Measurements from ENCODE around the gene LRRD1. TPM values are rescaled to one million over a fixed set of nuclear protein-coding genes. Genes with fewer than 3 reads are reported as not detected.

Gene LRRD1
- total RNA-seq (2013; cell fraction: nucleolus; rRNA removed), result 0.27 and 0.44 TPM in 2 replicates
- total RNA-seq (2014; rRNA removed) (0.06 and 0.11 TPM in 2 replicates), total RNA-seq (2014; rRNA removed; fragmentation: Illumina TruSeq; extraction: Trizol) (0.04 TPM in 1 of 2 replicates, not detected in the other), total RNA-seq (2021) (not detected in 2 replicates), polyA plus RNA-seq (2011; rRNA removed) (0.03 TPM in 1 of 2 replicates, not detected in the other), polyA plus RNA-seq (2014; fragmentation: Illumina TruSeq; extraction: Trizol) (0.16 TPM in 1 of 2 replicates, not detected in the other), polyA plus RNA-seq (2014; fragmentation: Nextera tagmentation; extraction: Ambion mirVana) (not detected), polyA plus RNA-seq (2014; rRNA removed) (not detected in 2 replicates), polyA plus RNA-seq (2016; fragmentation: Nextera tagmentation; extraction: Ambion mirVana) (not detected), polyA minus RNA-seq (2011; rRNA and poly(A)+ RNA removed) (not detected in 2 replicates), Bru-seq, nascent RNA (percentile 20 among the genes with signal in this experiment), BruChase-seq, experiment 1, labeled RNA remaining after a 6-hour chase (percentile 42 among the genes with signal in this experiment), BruChase-seq, experiment 2, labeled RNA remaining after a 2-hour chase (percentile 47 among the genes with signal in this experiment)
- not detected for polyA plus RNA-seq (2011; ENCODE audit: low read depth)
- not detected in 2 replicates for polyA plus RNA-seq (2011; cell fraction: cytosol; rRNA removed)
- polyA plus RNA-seq (2011; cell fraction: nucleus; rRNA removed), result not detected in 2 replicates
- polyA plus RNA-seq (2012), result not detected in 2 replicates
- polyA minus RNA-seq (2011; cell fraction: cytosol; rRNA and poly(A)+ RNA removed), result not detected in 2 replicates
- not detected in 2 replicates for polyA minus RNA-seq (2011; cell fraction: nucleus; rRNA and poly(A)+ RNA removed)
- long read RNA-seq, experiment 1, result 0 reads
- long read RNA-seq, experiment 2, result 0 reads

DNA sequence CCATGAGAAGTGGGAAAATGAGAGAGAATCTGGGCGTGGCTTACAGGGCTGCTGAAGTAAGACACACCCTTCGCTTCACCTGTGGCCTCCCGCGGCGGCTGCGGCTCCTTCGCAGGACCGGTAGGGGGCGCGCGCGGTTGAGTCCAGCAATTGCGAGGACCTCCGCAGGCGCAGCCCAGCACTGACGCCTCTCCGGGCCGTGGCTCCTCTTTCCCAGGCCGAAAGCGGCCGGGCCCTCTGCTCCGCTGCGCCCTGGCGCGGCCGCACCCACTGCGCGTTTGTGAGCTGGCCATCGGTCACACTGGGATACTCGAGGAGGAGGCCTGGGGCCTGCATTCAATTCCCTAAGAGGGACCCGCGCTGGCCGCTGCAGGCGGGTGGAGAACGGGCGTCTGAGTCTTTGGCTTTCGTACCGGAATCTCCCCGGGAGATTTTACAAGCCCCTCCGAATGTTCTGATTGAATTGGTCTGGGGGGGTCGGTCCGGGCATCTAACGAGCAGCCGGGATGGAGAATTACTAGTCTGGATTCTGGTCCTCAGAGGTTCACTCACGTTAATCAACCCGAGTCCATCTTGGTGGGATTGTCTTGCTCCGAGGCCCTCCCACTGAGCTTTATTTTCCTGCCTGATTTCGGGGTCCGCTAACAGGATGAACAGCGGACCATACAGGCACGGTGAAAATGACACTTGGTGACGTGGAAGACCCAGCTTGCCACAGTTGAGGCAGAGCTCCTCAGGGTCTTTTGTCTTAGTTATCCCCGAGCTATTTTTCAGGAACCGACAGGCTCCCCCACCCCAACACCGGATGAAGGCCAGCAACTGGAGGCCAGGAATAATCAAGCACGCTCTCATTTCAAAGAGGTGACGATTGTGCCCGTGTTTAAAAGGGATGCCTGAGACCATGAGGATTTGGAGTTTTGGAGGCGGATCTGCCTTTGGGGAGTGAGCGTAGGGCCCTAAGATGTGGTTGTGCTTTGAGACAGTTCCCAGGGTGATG, at the start of gene LRRD1:
Gene LRRD1, minus strand, starts transcription at position 215 of the 997 bp plus-strand sequence. CDS start 13,940 bp downstream, outside the sequence.
- Histone ChIP-seq H3K27ac (ENCODE audit: control insufficient read depth, insufficient read depth) (no peak within 1 kb of the TSS), H3K4me3 (peak within 1 kb of the TSS; percentile 63), H3K79me2 (ENCODE audit: control insufficient read depth, insufficient read depth, low read length) (no peaks in the 10 kb centered on the region), H3K4me1 (ENCODE audit: control insufficient read depth, insufficient read depth, low read length) (no peaks in the 10 kb centered on the region; the same call in 1 of the 2 replicates), H2AFZ (ENCODE audit: control insufficient read depth, low read depth, low read length) (peak within 1 kb of the TSS; percentile 88), H3K9me3 (replicated peaks; ENCODE audit: control insufficient read depth, insufficient read depth, low read length) (no peaks in the 10 kb centered on the region), H3K9ac (ENCODE audit: control insufficient read depth, insufficient read depth, low read length) (peak within 1 kb of the TSS; percentile 13; the same call in 1 of the 2 replicates), H3K36me3 (ENCODE audit: control insufficient read depth in 2 of 2, insufficient read depth in 2 of 2, low read length in 1 of 2) (no peaks in the 10 kb centered on the region), H3K4me2 (ENCODE audit: control insufficient read depth, insufficient read depth) (peak within 1 kb of the TSS; percentile 96), H4K20me1 (ENCODE audit: control insufficient read depth, insufficient read depth) (no peaks in the 10 kb centered on the region), H3K27me3 (replicated peaks in 1 of 2; ENCODE audit: control insufficient read depth in 2 of 2, insufficient read depth in 2 of 2, low read length in 1 of 2) (no peaks in the 10 kb centered on the region)
- FAIRE-seq (peak; percentile 89), ATAC-seq (peak; percentile 100), DNase-seq (ENCODE audit: low read depth, low spot score) (peak; percentile 33)
- ChIA-PET RAD21 (ENCODE audit: unreplicated experiment) (interaction anchor here (0.9 to 1.8 kb wide), 3 partner anchors 174 to 269 kb away, joined by 3 to 4 read pairs (median 3); no protein-coding TSS in a partner anchor), SMC1A (ENCODE audit: uncharacterized antibody, unreplicated experiment) (interaction anchor here (1.5 kb wide), 2 partner anchors 268 to 282 kb away, joined by 4 to 12 read pairs; partner anchors contain the start of gene GATAD1), POLR2A (interaction anchor here (0.6 kb wide), 1 partner anchor 472 kb away, joined by 3 read pairs; no protein-coding TSS in a partner anchor), CTCF (interaction anchor here (0.6 to 2.2 kb wide), 24 partner anchors 9 to 971 kb away, joined by 3 to 14 read pairs (median 3); partner anchors contain the start of gene GATAD1)
- in situ Hi-C loops (cut with MboI), result no loop called here
- 21% methylated on average over 59 of the region's 60 CpGs for WGBS (ENCODE audit: insufficient coverage, insufficient replicate concordance, low lambda C conversion rate, missing lambda C conversion rate)
- intact Hi-C loops (cut with micrococcal nuclease; ENCODE audit: unreplicated experiment), result loop anchor here (2.0 kb wide), 1 partner anchor 270 kb away; no protein-coding TSS in a partner anchor
- no TSS peak for BruUV-seq (replicated peaks)
- TF ChIP-seq HCFC1 (IDR thresholded peaks at IDR 0.05; ENCODE audit: low read length), result peak; percentile 29; the same call in 1 of the 2 replicates
- TF ChIP-seq, protein P1, sequence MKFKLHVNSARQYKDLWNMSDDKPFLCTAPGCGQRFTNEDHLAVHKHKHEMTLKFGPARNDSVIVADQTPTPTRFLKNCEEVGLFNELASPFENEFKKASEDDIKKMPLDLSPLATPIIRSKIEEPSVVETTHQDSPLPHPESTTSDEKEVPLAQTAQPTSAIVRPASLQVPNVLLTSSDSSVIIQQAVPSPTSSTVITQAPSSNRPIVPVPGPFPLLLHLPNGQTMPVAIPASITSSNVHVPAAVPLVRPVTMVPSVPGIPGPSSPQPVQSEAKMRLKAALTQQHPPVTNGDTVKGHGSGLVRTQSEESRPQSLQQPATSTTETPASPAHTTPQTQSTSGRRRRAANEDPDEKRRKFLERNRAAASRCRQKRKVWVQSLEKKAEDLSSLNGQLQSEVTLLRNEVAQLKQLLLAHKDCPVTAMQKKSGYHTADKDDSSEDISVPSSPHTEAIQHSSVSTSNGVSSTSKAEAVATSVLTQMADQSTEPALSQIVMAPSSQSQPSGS (IDR thresholded peaks at IDR 0.05; ENCODE audit: low read length), result no peak
- no peak for TF ChIP-seq ZNF622 (IDR thresholded peaks at IDR 0.05)
- no peak for TF ChIP-seq CHD1 (IDR thresholded peaks at IDR 0.05; ENCODE audit: low read depth, low read length)
- TF ChIP-seq SUPT20H (IDR thresholded peaks at IDR 0.05; ENCODE audit: borderline replicate concordance, control insufficient read depth, low read depth, low read length), result no peak
- no peak for TF ChIP-seq EGR1 (IDR thresholded peaks at IDR 0.05; ENCODE audit: borderline replicate concordance in 1 of 2, low read depth in 2 of 2, low read length in 2 of 2)
- TF ChIP-seq ZZZ3 (IDR thresholded peaks at IDR 0.05; ENCODE audit: control insufficient read depth, insufficient read length, low read depth), result no peak
- no peak for TF ChIP-seq NBN (IDR thresholded peaks at IDR 0.05)
- TF ChIP-seq, protein P2, sequence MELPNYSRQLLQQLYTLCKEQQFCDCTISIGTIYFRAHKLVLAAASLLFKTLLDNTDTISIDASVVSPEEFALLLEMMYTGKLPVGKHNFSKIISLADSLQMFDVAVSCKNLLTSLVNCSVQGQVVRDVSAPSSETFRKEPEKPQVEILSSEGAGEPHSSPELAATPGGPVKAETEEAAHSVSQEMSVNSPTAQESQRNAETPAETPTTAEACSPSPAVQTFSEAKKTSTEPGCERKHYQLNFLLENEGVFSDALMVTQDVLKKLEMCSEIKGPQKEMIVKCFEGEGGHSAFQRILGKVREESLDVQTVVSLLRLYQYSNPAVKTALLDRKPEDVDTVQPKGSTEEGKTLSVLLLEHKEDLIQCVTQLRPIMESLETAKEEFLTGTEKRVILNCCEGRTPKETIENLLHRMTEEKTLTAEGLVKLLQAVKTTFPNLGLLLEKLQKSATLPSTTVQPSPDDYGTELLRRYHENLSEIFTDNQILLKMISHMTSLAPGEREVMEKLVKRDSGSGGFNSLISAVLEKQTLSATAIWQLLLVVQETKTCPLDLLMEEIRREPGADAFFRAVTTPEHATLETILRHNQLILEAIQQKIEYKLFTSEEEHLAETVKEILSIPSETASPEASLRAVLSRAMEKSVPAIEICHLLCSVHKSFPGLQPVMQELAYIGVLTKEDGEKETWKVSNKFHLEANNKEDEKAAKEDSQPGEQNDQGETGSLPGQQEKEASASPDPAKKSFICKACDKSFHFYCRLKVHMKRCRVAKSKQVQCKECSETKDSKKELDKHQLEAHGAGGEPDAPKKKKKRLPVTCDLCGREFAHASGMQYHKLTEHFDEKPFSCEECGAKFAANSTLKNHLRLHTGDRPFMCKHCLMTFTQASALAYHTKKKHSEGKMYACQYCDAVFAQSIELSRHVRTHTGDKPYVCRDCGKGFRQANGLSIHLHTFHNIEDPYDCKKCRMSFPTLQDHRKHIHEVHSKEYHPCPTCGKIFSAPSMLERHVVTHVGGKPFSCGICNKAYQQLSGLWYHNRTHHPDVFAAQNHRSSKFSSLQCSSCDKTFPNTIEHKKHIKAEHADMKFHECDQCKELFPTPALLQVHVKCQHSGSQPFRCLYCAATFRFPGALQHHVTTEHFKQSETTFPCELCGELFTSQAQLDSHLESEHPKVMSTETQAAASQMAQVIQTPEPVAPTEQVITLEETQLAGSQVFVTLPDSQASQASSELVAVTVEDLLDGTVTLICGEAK (IDR thresholded peaks at IDR 0.05; ENCODE audit: borderline replicate concordance), result no peak
- peak; percentile 96 for TF ChIP-seq SMARCA5 (IDR thresholded peaks at IDR 0.05)
- no peak for TF ChIP-seq RFX5 (IDR thresholded peaks at IDR 0.05; ENCODE audit: low read depth, low read length)
- no peak for TF ChIP-seq CBX3 (IDR thresholded peaks at IDR 0.05; ENCODE audit: borderline replicate concordance, low read depth)
- no peak for TF ChIP-seq CHD2 (IDR thresholded peaks at IDR 0.05; ENCODE audit: borderline replicate concordance, low read depth, low read length)

All from GM12878 (cell line).